Effector memory CD4-positive, alpha-beta T cell (primary cell): ENCODE measurements around the gene NMD3.
"Not testable (repeated sequence)": the region's sequence is repeated elsewhere in the genome, so short reads cannot be mapped to it uniquely, and the experiment has no call there.

Experiments used
- DNase-seq, 3 donors: peaks; one replicate each; pipeline ENCODE4 v3.0.0-alpha.2; 2020
- H3K27ac ChIP-seq: 2 replicates; pipeline ENCODE4 v1.7.0; 2013; ENCODE audit warnings: mild to moderate bottlenecking, low read length, moderate library complexity; ENCODE audit not compliant: insufficient read depth, poor library complexity, severe bottlenecking
- H3K27me3 ChIP-seq: replicated peaks from 2 replicates; pipeline ENCODE4 v1.7.0; 2013; ENCODE audit warnings: mild to moderate bottlenecking, low read length; ENCODE audit not compliant: insufficient read depth, control insufficient read depth, poor library complexity, severe bottlenecking
- H3K36me3 ChIP-seq: 2 replicates; pipeline ENCODE4 v1.7.0; 2013; ENCODE audit warnings: mild to moderate bottlenecking, low read length, moderate library complexity; ENCODE audit not compliant: control insufficient read depth, insufficient read depth
- H3K4me1 ChIP-seq: 2 replicates; pipeline ENCODE4 v1.7.0; 2013; ENCODE audit warnings: low read length, mild to moderate bottlenecking; ENCODE audit not compliant: control insufficient read depth, insufficient read depth, poor library complexity, severe bottlenecking
- H3K4me3 ChIP-seq: 2 replicates; pipeline ENCODE4 v1.7.0; 2013; ENCODE audit warnings: low read length, low read depth, mild to moderate bottlenecking; ENCODE audit not compliant: insufficient read depth, poor library complexity, severe bottlenecking
- H3K9me3 ChIP-seq: 2 replicates; pipeline ENCODE4 v1.7.0; 2013; ENCODE audit warnings: mild to moderate bottlenecking, low read length, moderate library complexity; ENCODE audit not compliant: control insufficient read depth
- total RNA-seq, 3 donors: gene quantifications; one replicate each; lab custom pipeline; 2026; lab: John Stamatoyannopoulos, UW

The NMD3 gene
- total RNA-seq: 48.4 to 79.7 (median 51.4) reads per million in 3 donors

DNA sequence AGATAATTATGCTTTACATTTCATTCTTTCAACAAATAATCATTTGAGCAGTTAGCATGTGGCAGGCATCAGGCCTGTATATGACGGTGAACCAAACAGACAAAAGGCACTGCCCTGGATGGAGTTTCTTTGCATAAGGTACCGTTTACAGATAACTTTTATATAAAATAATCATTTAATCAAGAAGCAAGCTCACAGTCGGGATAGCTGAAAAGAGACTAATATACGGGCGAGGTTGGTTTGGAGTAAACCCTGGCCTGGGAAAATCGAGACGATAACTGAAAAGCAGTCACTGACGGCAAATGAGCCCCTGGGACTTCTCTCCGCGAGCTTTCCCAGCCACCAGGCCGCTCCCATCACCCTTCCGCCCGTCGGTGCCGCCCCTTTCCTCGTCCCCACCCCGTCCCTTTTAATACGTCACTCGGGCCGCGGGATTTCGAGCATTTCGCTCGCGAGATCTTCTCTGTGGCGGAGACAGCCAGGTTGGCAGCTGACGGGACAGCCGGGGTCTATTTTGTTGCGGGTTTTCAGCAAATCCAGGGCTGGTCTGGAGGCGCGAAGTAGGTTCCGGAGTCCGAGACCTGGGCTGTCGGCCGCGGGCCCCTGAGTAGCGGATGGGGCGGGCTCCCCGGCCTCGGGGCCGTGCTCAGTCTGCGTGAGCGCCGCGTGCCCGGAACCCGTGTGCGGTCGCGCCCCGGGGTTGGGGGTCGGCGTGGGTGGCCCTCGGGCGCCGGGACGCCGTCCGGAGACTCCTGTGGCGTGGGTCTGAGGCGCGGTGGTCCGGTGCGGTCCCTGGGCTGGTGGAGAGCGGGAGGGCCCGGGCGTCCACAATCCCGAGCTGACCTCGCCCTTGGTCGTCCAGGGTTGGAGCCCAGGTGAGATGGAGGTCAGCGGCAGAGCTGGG lies at the start of gene NMD3:
Gene NMD3 (plus strand): TSS at position 462 of the 904 bp plus-strand sequence. CDS start 703 bp downstream, outside the sequence.
- peak; percentile 79 to 88 (median 83) for DNase-seq
- no peaks in the 10 kb centered on the region for H3K27me3 ChIP-seq
- H3K27ac ChIP-seq: peak within 1 kb of the TSS; percentile 82
- H3K9me3 ChIP-seq: no peaks in the 10 kb centered on the region
- H3K4me3 ChIP-seq: peak within 1 kb of the TSS; percentile 90
- H3K36me3 ChIP-seq: no peaks in the 10 kb centered on the region
- peaks cover 16% of the 10 kb centered on the region for H3K4me1 ChIP-seq

DNA sequence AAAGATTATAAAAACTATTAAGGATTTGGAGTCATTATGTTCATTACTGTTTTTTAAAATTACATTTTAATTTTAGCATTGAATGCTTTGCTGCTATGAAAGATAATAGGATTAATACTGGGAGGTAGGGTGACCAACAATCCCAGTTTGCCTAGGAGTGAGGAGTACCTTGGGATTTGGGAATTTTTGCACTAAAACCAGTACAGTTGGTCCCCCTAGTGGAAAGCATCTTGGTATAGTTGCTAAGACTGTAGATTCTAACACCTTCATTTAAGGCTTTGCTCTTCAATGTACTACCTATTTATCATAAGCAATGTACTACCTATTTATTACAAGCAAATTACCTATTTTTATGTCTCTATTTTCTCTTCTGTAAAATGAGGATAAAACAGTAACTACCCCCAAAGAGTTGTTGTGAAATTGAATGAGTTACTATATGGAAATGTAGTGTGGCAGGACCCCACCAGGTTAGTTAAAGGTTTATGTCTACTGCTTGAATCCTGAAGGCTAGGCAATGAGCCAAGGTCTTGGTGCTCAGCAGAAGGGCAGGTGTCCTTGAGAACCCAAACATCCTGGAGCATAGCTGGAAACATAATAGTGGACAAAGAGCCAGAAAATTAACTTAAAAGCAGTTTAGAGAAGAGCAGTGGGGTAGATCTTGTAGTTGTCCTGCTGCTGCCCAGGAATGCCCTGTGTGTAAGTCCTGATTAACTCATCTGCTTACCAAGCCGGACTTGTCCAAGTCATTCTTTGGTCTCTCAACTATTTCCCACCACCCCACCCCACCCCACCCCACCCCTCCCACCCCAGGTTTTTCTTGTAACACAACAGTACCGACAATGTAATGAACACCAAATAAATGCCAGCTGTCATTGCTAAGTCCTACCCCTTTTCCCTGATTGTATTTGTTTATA lies 49.2 kb upstream of the NMD3 start:
- DNase-seq: no peak
- no peaks in the 10 kb centered on the region for H3K27me3 ChIP-seq
- H3K27ac ChIP-seq: no peak overlapping the region
- no peaks in the 10 kb centered on the region for H3K9me3 ChIP-seq
- H3K36me3 ChIP-seq: no peaks in the 10 kb centered on the region
- no peak overlapping the region for H3K4me3 ChIP-seq
- H3K4me1 ChIP-seq: no peaks in the 10 kb centered on the region

DNA sequence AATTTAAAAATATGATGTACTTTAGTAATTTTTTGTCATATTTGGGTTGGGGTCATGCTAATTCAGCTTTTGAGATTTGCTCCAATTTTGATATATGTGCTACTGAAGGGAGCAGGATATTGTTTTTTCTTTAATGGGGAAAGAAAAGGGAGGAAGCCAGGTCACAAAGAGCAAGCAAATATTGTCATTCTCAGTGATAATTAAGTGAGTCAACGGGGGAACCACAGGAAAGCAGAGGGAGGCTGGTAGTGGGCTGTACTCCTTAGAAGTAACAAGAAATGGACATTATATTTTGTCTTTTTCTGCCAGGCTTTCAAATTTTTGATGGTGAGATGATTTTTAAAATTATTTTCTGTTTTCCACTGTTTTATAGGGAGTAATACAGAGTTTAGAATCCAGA lies 45.6 kb upstream of the NMD3 start:
- Histone ChIP-seq H3K36me3 (no peaks in the 10 kb centered on the region), H3K27me3 (no peaks in the 10 kb centered on the region), H3K4me1 (no peaks in the 10 kb centered on the region), H3K9me3 (no peaks in the 10 kb centered on the region), H3K4me3 (no peak overlapping the region), H3K27ac (no peak overlapping the region)
- no peak for DNase-seq

DNA sequence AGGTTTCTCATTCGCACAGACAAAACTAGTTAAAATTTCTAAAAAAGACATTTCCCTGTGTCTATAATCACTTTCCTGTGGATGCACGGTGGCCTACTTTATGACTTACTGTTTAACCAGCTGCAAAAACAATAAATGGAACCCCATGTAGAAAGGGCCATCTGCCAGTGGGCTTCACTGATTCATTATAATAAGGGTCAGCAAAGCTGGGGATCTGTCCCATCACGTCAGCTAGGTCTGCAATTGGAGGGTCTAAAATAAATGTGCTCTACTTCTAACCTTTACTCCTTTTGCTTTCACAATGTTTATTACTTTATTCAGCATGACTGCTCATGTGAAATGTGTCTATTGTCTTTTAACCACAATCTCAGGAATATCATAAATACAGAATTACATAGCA lies 43.1 kb upstream of the NMD3 start:
- H3K4me1 ChIP-seq: no peaks in the 10 kb centered on the region
- no peaks in the 10 kb centered on the region for H3K9me3 ChIP-seq
- H3K4me3 ChIP-seq: no peak overlapping the region
- DNase-seq: no peak
- H3K27me3 ChIP-seq: no peaks in the 10 kb centered on the region
- no peak overlapping the region for H3K27ac ChIP-seq
- no peaks in the 10 kb centered on the region for H3K36me3 ChIP-seq

DNA sequence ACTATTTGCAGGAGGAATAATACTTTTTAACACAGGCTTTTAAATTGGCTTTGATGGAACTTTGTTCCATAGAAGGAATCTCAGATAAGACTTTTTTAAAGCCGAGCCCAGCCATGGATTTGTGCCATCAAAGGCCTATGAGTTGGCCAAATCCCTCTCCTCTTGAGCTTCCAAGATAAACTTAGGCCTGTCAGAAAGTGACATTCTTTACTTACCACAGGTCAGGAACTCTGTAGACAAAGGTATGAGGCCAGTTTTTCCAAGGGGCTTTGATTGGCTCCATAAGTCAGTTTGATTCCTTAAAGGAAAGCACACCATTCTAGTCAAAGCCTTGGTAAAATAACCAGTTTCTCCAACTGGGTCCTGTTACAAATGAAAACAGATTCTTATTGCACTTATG lies 39.7 kb upstream of the NMD3 start:
- H3K27me3 ChIP-seq, H3K9me3 ChIP-seq, H3K27ac ChIP-seq, DNase-seq, H3K4me3 ChIP-seq, H3K4me1 ChIP-seq, H3K36me3 ChIP-seq: not testable (repeated sequence)

DNA sequence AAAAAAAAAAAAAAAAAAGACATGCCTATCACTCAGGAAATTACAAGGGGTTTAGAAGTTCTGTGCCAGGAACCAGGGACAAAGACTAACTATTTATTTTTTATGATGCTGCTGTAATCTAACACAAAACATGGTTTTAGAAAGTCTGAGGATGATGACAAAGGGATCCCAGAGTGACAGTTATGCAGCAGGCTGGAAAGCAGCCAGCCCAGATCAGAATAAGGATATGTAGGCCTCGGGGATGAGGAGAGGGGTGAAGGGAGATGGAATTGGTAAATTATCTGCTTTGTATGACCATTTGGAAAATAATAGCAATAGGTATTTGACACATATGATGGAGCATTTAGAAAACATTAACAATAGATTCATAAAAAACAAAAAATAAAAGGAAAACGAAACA lies 34.1 kb upstream of the NMD3 start:
- no peaks in the 10 kb centered on the region for H3K36me3 ChIP-seq
- no peaks in the 10 kb centered on the region for H3K9me3 ChIP-seq
- peaks cover 3% of the 10 kb centered on the region for H3K27me3 ChIP-seq
- DNase-seq: no peak
- no peak overlapping the region for H3K4me3 ChIP-seq
- no peaks in the 10 kb centered on the region for H3K4me1 ChIP-seq
- H3K27ac ChIP-seq: no peak overlapping the region

DNA sequence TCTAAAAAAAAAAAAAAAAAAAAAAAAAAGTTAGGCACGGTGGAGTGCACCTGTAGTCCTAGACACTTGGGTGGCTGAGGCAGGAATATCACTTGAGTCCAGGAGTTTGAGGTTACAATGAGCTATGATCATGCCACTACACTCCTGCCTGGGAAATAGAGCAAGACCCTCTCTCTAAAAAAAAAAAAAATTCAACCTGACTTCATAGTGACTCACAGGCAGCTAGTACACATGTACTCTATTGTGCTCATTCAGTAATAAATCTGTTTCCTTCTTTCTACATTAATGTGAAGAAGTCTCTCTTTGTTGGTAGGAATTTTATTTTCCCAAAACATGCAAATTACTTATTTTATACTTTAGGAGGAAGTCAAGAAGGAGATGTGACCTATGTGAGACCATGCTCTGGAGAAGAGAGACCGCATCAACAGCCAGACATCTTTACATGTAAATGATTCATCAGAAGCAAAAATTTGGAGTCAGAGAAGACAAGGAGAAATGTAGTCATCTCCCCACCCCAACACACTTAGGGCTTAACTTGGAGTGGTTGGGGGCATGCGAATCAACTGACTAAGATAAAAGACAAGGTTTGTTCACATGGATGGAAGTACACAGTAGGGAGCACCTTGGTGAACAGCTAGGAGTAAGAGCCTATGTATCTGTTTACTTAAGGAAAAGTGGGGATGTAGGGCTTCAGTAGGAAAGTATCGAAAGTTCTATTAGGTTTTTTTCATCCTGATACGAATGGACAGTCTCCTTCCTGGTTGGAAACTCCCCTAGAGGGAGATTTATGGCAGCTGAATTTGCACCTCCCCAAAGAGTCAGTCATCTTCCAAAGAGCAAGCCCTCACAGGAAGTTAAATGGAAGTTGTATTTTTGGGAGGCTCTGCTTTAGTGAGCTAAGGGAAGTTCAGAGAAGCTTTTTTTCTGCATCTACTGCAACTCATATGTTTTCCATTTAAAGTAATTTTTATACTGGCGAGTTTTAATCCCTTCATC lies 23.0 kb upstream of the NMD3 start:
- H3K4me3 ChIP-seq: no peak overlapping the region
- no peak for DNase-seq
- H3K9me3 ChIP-seq: no peaks in the 10 kb centered on the region
- H3K36me3 ChIP-seq: no peaks in the 10 kb centered on the region
- H3K4me1 ChIP-seq: no peaks in the 10 kb centered on the region
- H3K27ac ChIP-seq: no peak overlapping the region
- H3K27me3 ChIP-seq: no peaks in the 10 kb centered on the region

DNA sequence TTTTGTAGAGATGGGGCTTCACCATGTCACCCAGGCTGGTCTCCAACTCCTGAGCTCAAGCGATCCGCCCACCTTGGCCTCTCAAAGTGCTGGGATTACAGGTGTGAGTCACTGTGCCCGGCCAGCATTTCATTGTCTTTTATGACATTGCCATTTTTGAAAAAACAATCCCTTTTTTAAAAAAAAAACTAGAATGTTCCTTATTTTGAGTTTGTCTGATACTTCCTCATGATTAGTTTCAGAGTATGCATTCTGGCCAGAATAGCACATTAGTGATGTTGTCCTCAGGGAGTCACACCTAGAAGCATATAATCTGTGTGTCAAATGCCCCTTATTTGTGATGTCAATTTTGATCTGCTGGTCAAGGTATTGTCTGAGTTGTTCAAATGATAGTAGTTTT lies 21.2 kb upstream of the NMD3 start:
- Histone ChIP-seq H3K27me3 (no peaks in the 10 kb centered on the region), H3K4me1 (no peaks in the 10 kb centered on the region), H3K27ac (no peak overlapping the region), H3K9me3 (no peaks in the 10 kb centered on the region), H3K36me3 (no peaks in the 10 kb centered on the region), H3K4me3 (no peak overlapping the region)
- no peak for DNase-seq

DNA sequence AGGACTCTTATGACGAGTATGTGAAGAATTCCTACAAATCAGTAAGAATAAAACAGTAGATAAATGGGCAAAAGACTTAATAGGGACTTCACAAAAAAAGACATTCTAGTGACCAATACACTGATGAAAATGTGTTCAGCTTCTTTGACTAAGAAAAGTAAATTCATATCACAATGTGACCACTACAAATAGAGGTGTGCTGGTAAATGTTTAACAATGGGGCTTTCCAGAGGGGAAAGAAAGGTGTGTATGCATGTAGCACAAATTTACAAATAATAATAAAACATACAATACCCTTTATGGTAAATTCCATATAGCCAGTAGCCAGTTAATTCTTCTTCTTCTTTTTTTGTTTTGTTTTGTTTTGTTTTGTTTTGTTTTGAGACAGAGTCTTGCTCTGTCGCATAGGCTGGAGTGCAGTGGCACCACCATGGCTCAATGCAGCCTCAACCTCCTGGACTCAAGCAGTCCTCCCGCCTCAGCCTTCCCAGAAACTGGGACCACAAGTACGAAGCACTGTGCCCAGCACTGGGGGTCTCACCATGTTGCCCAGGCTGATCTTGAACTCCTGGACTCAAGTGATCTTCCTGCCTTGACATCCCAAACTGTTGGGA lies 17.5 kb upstream of the NMD3 start:
- no peaks in the 10 kb centered on the region for H3K27me3 ChIP-seq
- no peaks in the 10 kb centered on the region for H3K36me3 ChIP-seq
- no peak overlapping the region for H3K4me3 ChIP-seq
- no peaks in the 10 kb centered on the region for H3K9me3 ChIP-seq
- no peak for DNase-seq
- H3K4me1 ChIP-seq: no peaks in the 10 kb centered on the region
- H3K27ac ChIP-seq: no peak overlapping the region
